HEK293 (cell line): ENCODE measurements around the gene UCP3.
A peak's percentile ranks its signal among the peaks of the same experiment; 100 is the strongest.

ENCODE experiments used
- CTCF ChIA-PET: fragments of 350-600 bp; formaldehyde crosslinking; extraction: SDS; loops from one replicate; lab custom pipeline; 2021; ENCODE audit warnings: antibody characterized with exemption; lab: Yijun Ruan, JAX
- POLR2A ChIA-PET: fragments of 300-600 bp; formaldehyde crosslinking; extraction: SDS; loops from one replicate; lab custom pipeline; 2020; ENCODE audit warnings: antibody characterized with exemption, inconsistent platforms; lab: Yijun Ruan, JAX
- H3K27ac ChIP-seq: fragments of 200-500 bp; sonication (Bioruptor generic); 2 replicates; pipeline ENCODE4 v1.5.1; 2014; ENCODE audit warnings: low read depth, low read length, control low read depth, inconsistent platforms; ENCODE audit errors: extremely low read depth
- H3K36me3 ChIP-seq, 2 experiments: fragments of 200-500 bp in 1 of 2; sonication (Bioruptor generic) in 1 of 2; 1 replicate in 1 of 2; 2 replicates in 1 of 2; pipeline ENCODE4 v1.5.1; 2014 to 2017; ENCODE audit warnings: inconsistent platforms in 2 of 2, low read length in 2 of 2; ENCODE audit not compliant: control insufficient read depth in 2 of 2, insufficient read depth in 1 of 2
- H3K4me1 ChIP-seq: fragments of 200-500 bp; sonication (Bioruptor generic); 2 replicates; pipeline ENCODE4 v1.5.1; 2014; ENCODE audit warnings: mild to moderate bottlenecking, low read length, inconsistent platforms; ENCODE audit not compliant: control insufficient read depth, insufficient read depth
- H3K4me3 ChIP-seq: 2 replicates; pipeline ENCODE4 v1.5.1; 2011; ENCODE audit warnings: low read depth, mild to moderate bottlenecking, control low read depth, low read length, moderate library complexity
- H3K9me3 ChIP-seq: fragments of 200-500 bp; sonication (Bioruptor generic); 2 replicates; pipeline ENCODE4 v1.5.1; 2014; ENCODE audit warnings: low read depth, low read length, inconsistent platforms; ENCODE audit not compliant: control insufficient read depth, insufficient read depth
- EGR2 ChIP-seq: fragments of 450-650 bp; formaldehyde crosslinking; IDR thresholded peaks from 2 replicates; pipeline ENCODE4 v1.5.1; 2016; ENCODE audit warnings: low read depth, missing biosample characterization, missing genetic modification characterization
- KLF16 ChIP-seq: fragments of 450-650 bp; formaldehyde crosslinking; IDR thresholded peaks from 2 replicates; pipeline ENCODE4 v1.5.1; 2017; ENCODE audit warnings: missing biosample characterization, missing genetic modification characterization
- ZFHX2 ChIP-seq: fragments of 450-650 bp; formaldehyde crosslinking; conservative IDR thresholded peaks from 2 replicates; pipeline ENCODE4 v1.5.1; 2016; ENCODE audit warnings: missing biosample characterization, missing genetic modification characterization
- ZFP69B ChIP-seq: fragments of 450-650 bp; formaldehyde crosslinking; IDR thresholded peaks from 2 replicates; pipeline ENCODE4 v1.5.1; 2016; ENCODE audit warnings: missing biosample characterization, missing genetic modification characterization
- ZNF174 ChIP-seq: fragments of 450-650 bp; formaldehyde crosslinking; IDR thresholded peaks from 2 replicates; pipeline ENCODE4 v1.5.0; 2017; ENCODE audit warnings: missing biosample characterization, mild to moderate bottlenecking, missing genetic modification characterization
- ZNF184 ChIP-seq: fragments of 450-650 bp; IDR thresholded peaks from 2 replicates; pipeline ENCODE4 v1.5.1; 2018; ENCODE audit warnings: missing biosample characterization, mild to moderate bottlenecking, missing genetic modification characterization
- ZNF202 ChIP-seq: fragments of 450-650 bp; formaldehyde crosslinking; IDR thresholded peaks from 2 replicates; pipeline ENCODE4 v1.5.1; 2016; ENCODE audit warnings: missing biosample characterization, missing genetic modification characterization, borderline replicate concordance
- ZNF23 ChIP-seq: fragments of 450-650 bp; formaldehyde crosslinking; IDR thresholded peaks from 2 replicates; pipeline ENCODE4 v1.5.1; 2016; ENCODE audit warnings: missing biosample characterization, missing genetic modification characterization, borderline replicate concordance
- ZNF37A ChIP-seq: fragments of 450-650 bp; IDR thresholded peaks from 2 replicates; pipeline ENCODE4 v1.5.1; 2018; ENCODE audit warnings: missing biosample characterization, missing genetic modification characterization
- ZNF473 ChIP-seq: fragments of 450-650 bp; formaldehyde crosslinking; IDR thresholded peaks from 2 replicates; pipeline ENCODE4 v1.5.1; 2017; ENCODE audit warnings: missing biosample characterization, missing genetic modification characterization
- ZNF501 ChIP-seq: fragments of 450-650 bp; formaldehyde crosslinking; IDR thresholded peaks from 2 replicates; pipeline ENCODE4 v1.5.1; 2016; ENCODE audit warnings: missing biosample characterization, missing genetic modification characterization
- ZNF596 ChIP-seq: fragments of 450-650 bp; IDR thresholded peaks from 2 replicates; pipeline ENCODE4 v1.5.0; 2018; ENCODE audit warnings: missing biosample characterization, mild to moderate bottlenecking, missing genetic modification characterization, moderate library complexity
- ZNF830 ChIP-seq: fragments of 450-650 bp; IDR thresholded peaks from 2 replicates; pipeline ENCODE4 v1.5.0; 2018; ENCODE audit warnings: missing biosample characterization, missing genetic modification characterization, low read depth, mild to moderate bottlenecking, moderate library complexity
- ZXDB ChIP-seq: fragments of 450-650 bp; formaldehyde crosslinking; IDR thresholded peaks from 2 replicates; pipeline ENCODE4 v1.5.1; 2016; ENCODE audit warnings: missing biosample characterization, missing genetic modification characterization
- TF ChIP-seq, protein P1 (sequence below): fragments of 450-650 bp; formaldehyde crosslinking; IDR thresholded peaks from 2 replicates; pipeline ENCODE4 v1.5.0; 2017; ENCODE audit warnings: missing biosample characterization, missing genetic modification characterization, borderline replicate concordance
- TF ChIP-seq, protein P2 (sequence below): fragments of 450-650 bp; formaldehyde crosslinking; IDR thresholded peaks from 2 replicates; pipeline ENCODE4 v1.5.1; 2016; ENCODE audit warnings: missing biosample characterization, missing genetic modification characterization
- TF ChIP-seq, protein P3 (sequence below): fragments of 450-650 bp; formaldehyde crosslinking; IDR thresholded peaks from 2 replicates; pipeline ENCODE4 v1.5.1; 2016; ENCODE audit warnings: missing biosample characterization, missing genetic modification characterization

Gene UCP3

DNA sequence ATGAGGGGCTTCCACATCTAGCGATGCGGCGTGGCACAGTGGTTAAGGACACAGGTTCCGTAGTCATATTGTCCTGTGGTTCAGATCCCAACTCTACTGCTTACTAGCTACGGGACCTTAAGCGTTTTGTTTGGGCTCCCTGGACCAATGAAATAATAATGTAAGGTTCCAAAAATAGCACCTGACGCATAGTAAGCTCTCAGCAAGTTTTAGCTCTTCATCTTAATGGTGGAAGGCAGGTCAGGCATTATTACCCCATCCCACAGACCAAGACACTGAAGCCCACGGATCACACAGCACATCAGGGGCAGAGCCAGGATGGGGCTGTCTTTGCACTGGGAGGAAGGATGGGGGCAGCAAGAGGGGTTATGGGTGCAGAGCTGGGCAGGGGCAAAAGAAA is 45.0 kb downstream of the UCP3 start:
- Histone ChIP-seq H3K27ac (no peak overlapping the region), H3K4me1 (no peaks in the 10 kb centered on the region), H3K9me3 (no peaks in the 10 kb centered on the region), H3K4me3 (no peak overlapping the region), H3K36me3 (no peaks in the 10 kb centered on the region)
- TF ChIP-seq, protein P1, sequence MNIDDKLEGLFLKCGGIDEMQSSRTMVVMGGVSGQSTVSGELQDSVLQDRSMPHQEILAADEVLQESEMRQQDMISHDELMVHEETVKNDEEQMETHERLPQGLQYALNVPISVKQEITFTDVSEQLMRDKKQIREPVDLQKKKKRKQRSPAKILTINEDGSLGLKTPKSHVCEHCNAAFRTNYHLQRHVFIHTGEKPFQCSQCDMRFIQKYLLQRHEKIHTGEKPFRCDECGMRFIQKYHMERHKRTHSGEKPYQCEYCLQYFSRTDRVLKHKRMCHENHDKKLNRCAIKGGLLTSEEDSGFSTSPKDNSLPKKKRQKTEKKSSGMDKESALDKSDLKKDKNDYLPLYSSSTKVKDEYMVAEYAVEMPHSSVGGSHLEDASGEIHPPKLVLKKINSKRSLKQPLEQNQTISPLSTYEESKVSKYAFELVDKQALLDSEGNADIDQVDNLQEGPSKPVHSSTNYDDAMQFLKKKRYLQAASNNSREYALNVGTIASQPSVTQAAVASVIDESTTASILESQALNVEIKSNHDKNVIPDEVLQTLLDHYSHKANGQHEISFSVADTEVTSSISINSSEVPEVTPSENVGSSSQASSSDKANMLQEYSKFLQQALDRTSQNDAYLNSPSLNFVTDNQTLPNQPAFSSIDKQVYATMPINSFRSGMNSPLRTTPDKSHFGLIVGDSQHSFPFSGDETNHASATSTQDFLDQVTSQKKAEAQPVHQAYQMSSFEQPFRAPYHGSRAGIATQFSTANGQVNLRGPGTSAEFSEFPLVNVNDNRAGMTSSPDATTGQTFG (tag by site-specific recombination) = no peak
- TF ChIP-seq ZNF174 (no peak), ZNF202 (no peak), ZNF830 (no peak), ZXDB (tag by site-specific recombination) (no peak), ZNF501 (tag by site-specific recombination) (no peak), ZNF23 (tag by site-specific recombination) (no peak), ZNF596 (tag by site-specific recombination) (no peak), ZNF473 (tag by site-specific recombination) (no peak), ZFP69B (tag by site-specific recombination) (no peak), ZNF37A (tag by site-specific recombination) (no peak), ZNF184 (no peak)
- POLR2A ChIA-PET = interaction anchor here (0.9 kb wide), 1 partner anchor 18 kb away, joined by 3 read pairs; the partner anchor contains the start of gene UCP2
- CTCF ChIA-PET = interaction anchor here (0.5 to 2.2 kb wide), 33 partner anchors 10 to 608 kb away, joined by 3 to 10 read pairs (median 3); partner anchors contain the start of gene DNAJB13

DNA sequence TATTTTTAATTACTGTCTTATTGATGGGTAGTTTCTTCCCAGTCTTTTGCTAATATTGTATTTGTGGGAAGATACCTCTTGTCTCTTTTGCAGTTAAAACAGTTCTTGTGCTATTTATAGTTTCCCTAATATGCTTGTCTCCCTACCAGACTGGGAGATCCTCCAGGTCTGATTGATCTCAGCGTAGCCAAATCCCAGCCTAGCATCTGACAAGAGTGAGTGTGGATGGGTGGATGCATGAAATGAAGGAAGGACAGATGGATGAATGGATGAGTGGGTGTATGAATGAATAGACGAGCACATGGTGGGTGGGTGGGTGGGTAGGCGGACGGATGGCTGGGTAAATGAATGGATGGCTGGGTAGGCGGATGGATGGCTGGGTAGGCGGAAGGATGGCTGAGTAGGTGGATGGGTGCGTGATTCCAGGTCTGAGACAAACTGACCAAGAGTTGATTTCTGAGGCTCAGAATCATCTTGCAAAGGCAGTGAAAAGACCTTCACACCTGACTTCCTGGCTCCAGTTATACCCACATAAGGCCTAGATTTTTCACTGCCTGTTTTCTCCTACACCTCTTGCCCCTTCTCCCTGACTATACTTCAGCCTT is 46.7 kb downstream of the UCP3 start:
- no peaks in the 10 kb centered on the region for H3K36me3 ChIP-seq
- ChIA-PET CTCF (interaction anchor here (0.7 to 2.2 kb wide), 3 partner anchors 18 to 446 kb away, joined by 3 to 9 read pairs (median 5); no protein-coding TSS in a partner anchor), POLR2A (no interaction called here)
- no peak overlapping the region for H3K27ac ChIP-seq
- no peak overlapping the region for H3K4me3 ChIP-seq
- no peaks in the 10 kb centered on the region for H3K4me1 ChIP-seq
- H3K9me3 ChIP-seq = no peaks in the 10 kb centered on the region
- TF ChIP-seq KLF16 (tag by site-specific recombination) = no peak
- TF ChIP-seq ZFHX2 (tag by site-specific recombination) = peak; percentile 72
- peak; percentile 68 for TF ChIP-seq EGR2 (tag by site-specific recombination)
- TF ChIP-seq, protein P2, sequence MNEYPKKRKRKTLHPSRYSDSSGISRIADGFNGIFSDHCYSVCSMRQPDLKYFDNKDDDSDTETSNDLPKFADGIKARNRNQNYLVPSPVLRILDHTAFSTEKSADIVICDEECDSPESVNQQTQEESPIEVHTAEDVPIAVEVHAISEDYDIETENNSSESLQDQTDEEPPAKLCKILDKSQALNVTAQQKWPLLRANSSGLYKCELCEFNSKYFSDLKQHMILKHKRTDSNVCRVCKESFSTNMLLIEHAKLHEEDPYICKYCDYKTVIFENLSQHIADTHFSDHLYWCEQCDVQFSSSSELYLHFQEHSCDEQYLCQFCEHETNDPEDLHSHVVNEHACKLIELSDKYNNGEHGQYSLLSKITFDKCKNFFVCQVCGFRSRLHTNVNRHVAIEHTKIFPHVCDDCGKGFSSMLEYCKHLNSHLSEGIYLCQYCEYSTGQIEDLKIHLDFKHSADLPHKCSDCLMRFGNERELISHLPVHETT (tag by site-specific recombination) = no peak
- TF ChIP-seq, protein P3, sequence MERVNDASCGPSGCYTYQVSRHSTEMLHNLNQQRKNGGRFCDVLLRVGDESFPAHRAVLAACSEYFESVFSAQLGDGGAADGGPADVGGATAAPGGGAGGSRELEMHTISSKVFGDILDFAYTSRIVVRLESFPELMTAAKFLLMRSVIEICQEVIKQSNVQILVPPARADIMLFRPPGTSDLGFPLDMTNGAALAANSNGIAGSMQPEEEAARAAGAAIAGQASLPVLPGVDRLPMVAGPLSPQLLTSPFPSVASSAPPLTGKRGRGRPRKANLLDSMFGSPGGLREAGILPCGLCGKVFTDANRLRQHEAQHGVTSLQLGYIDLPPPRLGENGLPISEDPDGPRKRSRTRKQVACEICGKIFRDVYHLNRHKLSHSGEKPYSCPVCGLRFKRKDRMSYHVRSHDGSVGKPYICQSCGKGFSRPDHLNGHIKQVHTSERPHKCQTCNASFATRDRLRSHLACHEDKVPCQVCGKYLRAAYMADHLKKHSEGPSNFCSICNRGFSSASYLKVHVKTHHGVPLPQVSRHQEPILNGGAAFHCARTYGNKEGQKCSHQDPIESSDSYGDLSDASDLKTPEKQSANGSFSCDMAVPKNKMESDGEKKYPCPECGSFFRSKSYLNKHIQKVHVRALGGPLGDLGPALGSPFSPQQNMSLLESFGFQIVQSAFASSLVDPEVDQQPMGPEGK (tag by site-specific recombination) = no peak
